ENCODE data around the gene UGT1A9. TPM values are rescaled to one million over a fixed set of nuclear protein-coding genes. Genes with fewer than 3 reads are reported as not detected.

UGT1A9 gene
- total RNA-seq, 1 donor: not detected

DNA sequence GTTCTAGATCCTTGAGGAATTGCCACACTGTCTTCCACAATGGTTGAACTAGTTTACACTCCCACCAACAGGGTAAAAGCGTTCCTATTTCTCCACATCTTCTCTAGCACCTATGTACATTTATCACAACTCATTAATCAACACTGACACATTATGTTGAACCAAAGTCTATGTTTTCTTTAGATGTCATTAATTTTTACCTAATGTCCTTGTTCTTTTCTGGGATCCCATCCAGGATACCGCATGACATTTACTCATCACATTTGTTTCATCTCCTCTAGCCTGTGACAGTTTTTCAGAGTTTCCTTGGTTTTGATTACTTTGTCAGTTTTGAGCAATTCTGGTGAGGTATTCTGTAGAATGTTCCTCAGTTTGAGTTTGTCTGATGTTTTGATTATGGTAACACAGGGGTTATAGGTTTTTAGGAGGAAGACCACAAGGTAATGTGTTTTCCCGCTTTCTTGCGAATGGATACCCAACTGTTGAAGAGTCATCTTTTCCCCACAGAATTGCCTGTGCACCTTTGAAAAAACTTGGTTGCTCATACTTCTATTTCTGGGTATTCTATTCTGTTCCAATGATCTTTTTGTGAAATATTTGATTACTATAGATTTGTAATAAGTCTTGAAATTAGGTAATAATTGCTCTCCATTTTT, 3.0 kb upstream of the UGT1A9 start:
- H3K4me3 ChIP-seq (ENCODE audit: low read length): no peak overlapping the region
- H3K27me3 ChIP-seq (ENCODE audit: insufficient read depth, low read length): peaks cover 2% of the 10 kb centered on the region
- no peaks in the 10 kb centered on the region for H3K9me3 ChIP-seq (ENCODE audit: low read depth, low read length)
- H3K4me1 ChIP-seq (ENCODE audit: insufficient read depth, low read length): no peaks in the 10 kb centered on the region

DNA sequence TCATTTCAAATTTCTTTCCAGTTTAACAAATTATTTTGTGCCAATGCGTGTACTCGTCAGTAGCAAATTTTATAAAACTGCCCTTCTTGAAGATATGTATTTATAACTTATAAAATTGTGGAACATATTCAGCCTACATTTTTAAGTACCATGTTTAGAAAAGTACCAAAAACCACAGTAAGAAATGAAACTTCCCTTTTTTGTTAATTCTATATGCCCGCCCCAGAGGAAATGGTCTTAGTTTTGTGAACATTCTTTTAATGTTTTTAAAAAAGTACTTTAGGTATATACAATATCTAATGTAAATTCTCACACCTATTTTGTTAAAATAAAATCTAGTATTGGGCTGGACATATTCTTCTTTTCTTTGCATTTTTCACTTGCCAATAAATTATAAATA, 1.2 kb downstream of the UGT1A9 start:
- H3K9me3 ChIP-seq (ENCODE audit: low read depth, low read length): no peaks in the 10 kb centered on the region
- no peaks in the 10 kb centered on the region for H3K4me1 ChIP-seq (ENCODE audit: insufficient read depth, low read length)
- H3K27me3 ChIP-seq (ENCODE audit: insufficient read depth, low read length): peaks cover 2% of the 10 kb centered on the region
- no peak overlapping the region for H3K4me3 ChIP-seq (ENCODE audit: low read length)

DNA sequence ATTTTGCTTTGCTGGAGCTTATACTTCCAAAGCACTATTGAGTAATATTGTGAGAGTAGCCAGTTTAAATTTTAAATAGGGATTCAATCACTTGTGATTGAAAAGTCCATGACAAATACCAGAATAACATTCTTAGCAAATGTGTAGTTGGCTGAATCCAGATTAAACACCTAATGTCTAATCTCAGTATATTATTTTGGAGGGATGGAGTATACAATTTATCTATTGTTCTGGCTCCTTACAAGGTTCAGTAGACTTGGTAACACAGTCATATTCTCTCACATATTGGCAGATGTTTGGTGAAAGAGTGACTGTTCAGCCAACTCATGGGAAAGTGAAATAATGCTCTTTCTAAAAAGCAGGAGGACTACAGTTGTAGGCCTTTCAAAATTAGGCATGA, 2.2 kb downstream of the UGT1A9 start:
- H3K27me3 ChIP-seq (ENCODE audit: insufficient read depth, low read length): peaks cover 2% of the 10 kb centered on the region
- H3K4me3 ChIP-seq (ENCODE audit: low read length): no peak overlapping the region
- no peaks in the 10 kb centered on the region for H3K9me3 ChIP-seq (ENCODE audit: low read depth, low read length)
- no peaks in the 10 kb centered on the region for H3K4me1 ChIP-seq (ENCODE audit: insufficient read depth, low read length)

DNA sequence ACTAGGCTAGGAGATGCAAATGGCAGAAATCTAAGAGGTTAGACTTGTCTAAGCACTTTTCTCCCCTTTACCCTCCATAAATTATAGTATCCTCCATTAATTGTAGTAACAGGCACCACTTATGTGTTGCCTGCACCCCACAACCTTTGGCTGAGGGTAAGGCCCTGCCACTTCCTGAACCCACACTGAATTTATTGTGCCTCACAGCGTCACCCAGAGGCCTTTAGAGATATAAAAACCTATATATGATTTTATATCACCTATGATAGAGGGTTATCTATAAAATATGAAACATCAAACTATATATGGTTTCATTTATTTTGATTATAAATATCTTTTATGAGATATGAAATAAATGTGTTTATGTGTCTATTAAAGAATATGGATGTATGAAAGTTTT, 2.6 kb downstream of the UGT1A9 start:
- Histone ChIP-seq H3K27me3 (ENCODE audit: insufficient read depth, low read length) (peaks cover 2% of the 10 kb centered on the region), H3K4me3 (ENCODE audit: low read length) (no peak overlapping the region), H3K4me1 (ENCODE audit: insufficient read depth, low read length) (no peaks in the 10 kb centered on the region), H3K9me3 (ENCODE audit: low read depth, low read length) (no peaks in the 10 kb centered on the region)

DNA sequence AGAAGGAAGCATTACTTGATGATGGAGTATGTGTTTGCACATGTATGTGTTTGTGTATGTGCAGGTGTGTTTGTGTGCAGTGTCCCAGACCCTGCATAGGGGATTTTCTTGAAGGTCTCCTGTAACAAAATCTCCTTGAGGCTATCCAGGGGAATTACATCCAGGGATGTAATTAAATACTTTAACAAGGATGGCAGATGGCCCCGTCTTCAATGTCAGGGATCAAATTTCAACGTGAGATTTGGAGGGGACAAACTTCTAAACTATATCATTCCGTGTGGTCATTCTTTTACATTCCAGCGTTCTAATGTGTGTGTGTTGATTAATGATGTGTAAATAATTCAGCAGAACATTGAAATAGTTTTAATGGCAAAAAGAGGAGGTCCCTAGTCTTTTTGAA, 3.3 kb downstream of the UGT1A9 start:
- Histone ChIP-seq H3K27me3 (ENCODE audit: insufficient read depth, low read length) (peaks cover 2% of the 10 kb centered on the region), H3K4me3 (ENCODE audit: low read length) (no peak overlapping the region), H3K4me1 (ENCODE audit: insufficient read depth, low read length) (no peaks in the 10 kb centered on the region), H3K9me3 (ENCODE audit: low read depth, low read length) (no peaks in the 10 kb centered on the region)

DNA sequence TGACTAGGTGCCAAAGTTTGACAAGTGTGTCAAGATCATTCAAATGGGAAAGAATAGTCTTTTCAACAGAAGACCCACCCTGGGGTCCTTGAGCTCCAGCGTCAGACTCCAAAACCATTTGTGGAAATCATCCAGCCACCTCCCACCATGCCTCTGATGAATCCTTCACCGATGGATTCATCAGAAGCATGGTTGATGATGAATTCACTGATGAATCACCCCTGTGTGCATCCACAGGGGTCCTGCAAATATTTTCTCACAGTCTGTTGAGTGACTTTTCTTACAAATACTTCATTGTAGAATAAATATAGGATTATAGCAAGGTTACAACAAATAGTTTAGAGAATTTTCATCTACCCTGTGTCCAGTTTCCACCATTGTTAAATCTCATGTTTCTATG, 4.3 kb downstream of the UGT1A9 start:
- no peaks in the 10 kb centered on the region for H3K9me3 ChIP-seq (ENCODE audit: low read depth, low read length)
- H3K27me3 ChIP-seq (ENCODE audit: insufficient read depth, low read length): no peaks in the 10 kb centered on the region
- H3K4me3 ChIP-seq (ENCODE audit: low read length): no peak overlapping the region
- no peaks in the 10 kb centered on the region for H3K4me1 ChIP-seq (ENCODE audit: insufficient read depth, low read length)

DNA sequence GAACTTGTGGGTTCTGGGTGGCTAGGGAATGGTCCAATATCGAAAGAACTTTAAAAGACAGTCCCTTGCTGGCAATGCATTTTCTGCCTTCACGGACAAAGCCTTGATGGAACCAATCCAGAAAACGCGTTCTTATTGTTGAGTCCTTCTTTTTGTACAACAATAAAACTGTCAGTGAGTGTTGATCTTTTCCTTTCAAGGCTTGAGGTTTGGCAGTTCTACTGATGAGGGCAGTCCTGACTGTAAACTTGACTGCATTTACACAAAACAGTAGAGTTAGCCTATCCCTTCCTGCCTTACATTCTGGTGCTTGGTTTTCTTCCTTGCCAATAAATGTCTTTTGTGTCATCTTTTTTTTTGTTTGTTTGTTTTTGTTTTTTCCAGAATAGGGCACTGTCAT, 7.5 kb downstream of the UGT1A9 start:
- no peaks in the 10 kb centered on the region for H3K9me3 ChIP-seq (ENCODE audit: low read depth, low read length)
- no peak overlapping the region for H3K4me3 ChIP-seq (ENCODE audit: low read length)
- no peaks in the 10 kb centered on the region for H3K4me1 ChIP-seq (ENCODE audit: insufficient read depth, low read length)
- no peaks in the 10 kb centered on the region for H3K27me3 ChIP-seq (ENCODE audit: insufficient read depth, low read length)

DNA sequence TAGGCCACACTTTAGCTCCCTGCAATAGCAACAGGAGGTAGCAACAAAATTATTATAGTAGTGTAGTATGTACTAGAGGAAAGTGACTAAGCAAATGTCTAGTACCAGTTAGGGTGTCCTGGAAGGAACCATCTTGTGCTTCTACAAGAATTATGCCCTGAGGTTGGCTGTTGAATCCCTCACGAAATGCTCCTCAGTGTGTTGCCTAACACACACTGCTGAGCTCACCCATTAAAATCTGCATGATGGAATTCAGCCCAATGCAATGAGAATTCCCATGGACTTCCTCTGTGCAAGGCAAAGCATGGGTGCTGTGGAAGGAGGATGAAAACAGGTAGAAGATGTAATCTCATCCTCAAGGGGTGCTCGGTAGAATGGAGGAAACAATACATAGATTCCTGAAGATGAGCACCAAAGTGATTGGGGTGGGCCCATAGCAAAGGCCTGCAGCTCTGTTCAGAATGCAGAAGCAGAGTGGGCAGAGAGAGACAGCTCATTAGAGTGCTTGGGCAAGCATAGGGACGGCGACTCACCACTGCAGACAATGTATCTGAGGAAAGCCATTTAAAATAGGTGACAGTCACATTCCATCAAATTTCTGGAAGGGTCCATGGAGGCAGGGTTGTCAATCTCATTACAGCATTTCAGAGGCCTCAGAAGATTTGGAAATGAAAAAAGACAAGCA, 8.8 kb downstream of the UGT1A9 start:
- no peak overlapping the region for H3K4me3 ChIP-seq (ENCODE audit: low read length)
- H3K27me3 ChIP-seq (ENCODE audit: insufficient read depth, low read length): no peaks in the 10 kb centered on the region
- H3K9me3 ChIP-seq (ENCODE audit: low read depth, low read length): no peaks in the 10 kb centered on the region
- H3K4me1 ChIP-seq (ENCODE audit: insufficient read depth, low read length): no peaks in the 10 kb centered on the region

DNA sequence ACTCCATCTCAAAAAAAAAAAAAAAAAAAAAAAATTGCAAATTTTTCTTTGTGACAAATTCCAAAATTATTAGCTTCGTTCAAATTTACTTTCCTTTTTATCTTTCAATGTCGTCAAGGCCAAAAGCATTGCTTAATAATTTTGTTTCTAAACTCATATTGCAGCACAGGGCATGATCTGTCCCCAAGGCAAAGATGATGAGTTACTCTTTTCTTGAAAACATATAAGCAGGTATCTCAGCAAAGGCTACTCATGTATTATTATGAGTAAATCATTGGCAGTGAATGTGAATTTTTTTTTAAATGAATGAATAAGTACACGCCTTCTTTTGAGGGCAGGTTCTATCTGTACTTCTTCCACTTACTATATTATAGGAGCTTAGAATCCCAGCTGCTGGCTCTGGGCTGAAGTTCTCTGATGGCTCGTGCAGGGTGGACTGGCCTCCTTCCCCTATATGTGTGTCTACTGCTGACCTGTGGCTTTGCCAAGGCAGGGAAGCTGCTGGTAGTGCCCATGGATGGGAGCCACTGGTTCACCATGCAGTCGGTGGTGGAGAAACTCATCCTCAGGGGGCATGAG, 9.9 kb downstream of the UGT1A9 start, which contains the start of gene UGT1A7:
UGT1A7 (plus strand) TSS at position 381 of the 579 bp plus-strand sequence; CDS start at position 418, 37 bp downstream.
- Histone ChIP-seq H3K27me3 (ENCODE audit: insufficient read depth, low read length) (no peaks in the 10 kb centered on the region), H3K9me3 (ENCODE audit: low read depth, low read length) (no peaks in the 10 kb centered on the region), H3K4me1 (ENCODE audit: insufficient read depth, low read length) (no peaks in the 10 kb centered on the region), H3K4me3 (ENCODE audit: low read length) (no peak within 1 kb of the TSS)

DNA sequence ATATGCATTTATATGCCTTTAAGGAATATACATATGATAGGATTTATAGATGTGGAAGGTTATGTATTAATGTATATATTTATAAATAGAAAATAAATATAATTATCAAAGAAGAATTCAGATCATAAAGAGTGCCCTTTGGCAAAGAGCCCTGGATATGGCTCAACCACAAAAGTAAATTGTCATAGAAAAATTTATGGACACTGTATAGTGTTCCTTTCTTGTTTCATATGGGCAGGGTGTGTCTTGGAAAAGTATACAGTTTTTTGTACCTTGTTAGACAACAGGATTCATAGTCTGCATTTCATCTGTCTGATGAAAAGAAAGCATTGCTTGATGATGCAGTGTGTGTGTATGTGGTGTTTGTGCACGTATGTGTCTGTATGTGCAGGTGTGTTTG, 12.9 kb downstream of the UGT1A9 start:
- H3K9me3 ChIP-seq (ENCODE audit: low read depth, low read length): no peaks in the 10 kb centered on the region
- H3K27me3 ChIP-seq (ENCODE audit: insufficient read depth, low read length): no peaks in the 10 kb centered on the region
- H3K4me3 ChIP-seq (ENCODE audit: low read length): no peak overlapping the region
- no peaks in the 10 kb centered on the region for H3K4me1 ChIP-seq (ENCODE audit: insufficient read depth, low read length)

DNA sequence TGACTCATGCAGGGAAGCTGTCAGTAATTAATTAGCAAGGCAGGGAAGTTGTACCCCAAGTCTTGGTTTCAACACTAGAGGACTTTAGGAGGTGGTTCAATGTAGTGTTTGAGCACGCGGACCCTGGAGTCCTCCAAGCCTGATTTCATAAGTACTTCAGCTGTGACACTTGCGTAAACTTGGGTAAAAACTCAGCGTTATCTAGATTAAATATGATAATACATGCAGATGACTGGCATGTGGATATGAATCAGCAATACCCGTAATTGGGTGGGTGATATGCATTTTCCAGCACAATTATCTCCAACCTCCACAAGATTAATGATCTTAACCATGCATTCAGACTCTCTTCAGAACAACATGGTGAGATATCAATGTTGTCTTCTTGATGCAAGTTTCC, 15.2 kb downstream of the UGT1A9 start:
- H3K4me3 ChIP-seq (ENCODE audit: low read length): no peak overlapping the region
- H3K4me1 ChIP-seq (ENCODE audit: insufficient read depth, low read length): no peaks in the 10 kb centered on the region
- no peaks in the 10 kb centered on the region for H3K9me3 ChIP-seq (ENCODE audit: low read depth, low read length)
- no peaks in the 10 kb centered on the region for H3K27me3 ChIP-seq (ENCODE audit: insufficient read depth, low read length)

DNA sequence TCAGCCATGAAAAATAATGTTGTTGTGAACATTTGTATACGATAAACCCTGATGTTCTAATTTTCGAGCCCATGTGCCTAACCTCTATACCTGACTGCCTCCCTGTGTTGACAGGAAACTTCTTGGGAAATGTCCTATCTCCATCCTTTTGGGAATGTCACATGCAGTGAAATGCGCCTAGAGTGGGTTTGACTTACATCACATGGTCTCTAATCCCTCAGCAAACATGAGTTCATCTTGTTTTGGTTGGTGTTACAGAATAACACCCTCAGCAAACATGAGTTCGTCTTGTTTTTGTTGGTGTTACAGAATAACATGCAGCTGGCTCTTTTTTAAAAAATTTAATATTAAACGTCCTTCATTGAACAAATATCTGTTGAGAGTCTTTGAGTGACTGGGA, 16.6 kb downstream of the UGT1A9 start:
- Histone ChIP-seq H3K9me3 (ENCODE audit: low read depth, low read length) (no peaks in the 10 kb centered on the region), H3K4me3 (ENCODE audit: low read length) (no peak overlapping the region), H3K4me1 (ENCODE audit: insufficient read depth, low read length) (no peaks in the 10 kb centered on the region), H3K27me3 (ENCODE audit: insufficient read depth, low read length) (no peaks in the 10 kb centered on the region)

DNA sequence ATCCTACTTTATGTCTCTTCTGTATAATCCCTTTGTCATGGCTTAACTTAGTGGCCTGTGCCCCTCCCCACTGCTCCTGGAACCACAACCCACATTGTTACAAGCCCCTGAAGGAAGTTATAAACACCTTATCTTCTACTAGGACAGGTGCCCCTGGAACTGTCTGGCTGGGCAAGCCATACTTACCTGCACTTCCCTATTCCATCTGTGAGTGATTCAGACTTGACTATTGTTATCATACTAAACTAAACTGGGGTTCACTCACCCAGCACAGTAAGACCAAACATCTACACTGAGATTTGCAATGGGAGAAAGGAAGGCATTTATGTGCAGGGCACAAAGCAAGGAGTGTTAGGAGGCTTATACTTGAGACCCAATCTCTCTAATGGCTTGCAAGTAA, 17.3 kb downstream of the UGT1A9 start:
- H3K9me3 ChIP-seq (ENCODE audit: low read depth, low read length): no peaks in the 10 kb centered on the region

DNA sequence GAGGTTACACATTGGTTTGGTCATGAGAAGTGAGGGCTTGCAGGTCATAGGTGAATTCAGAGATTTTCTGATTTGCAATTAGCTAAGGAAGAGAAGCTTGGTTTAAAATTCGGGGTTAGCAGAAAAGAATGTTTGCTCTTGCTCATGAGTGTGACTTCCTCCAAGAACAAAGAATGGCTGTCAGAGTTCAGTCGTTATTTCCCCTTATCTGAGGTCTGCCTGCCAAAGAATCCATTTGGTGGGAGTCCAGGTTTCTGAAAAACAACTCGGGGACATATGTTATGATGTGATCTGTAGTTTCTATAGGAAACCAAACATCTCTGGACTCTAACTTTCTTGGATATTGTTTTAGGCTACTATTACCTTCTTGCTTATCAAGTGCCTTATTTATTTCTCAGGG, 17.8 kb downstream of the UGT1A9 start:
- Histone ChIP-seq H3K27me3 (ENCODE audit: insufficient read depth, low read length) (no peaks in the 10 kb centered on the region), H3K4me1 (ENCODE audit: insufficient read depth, low read length) (no peaks in the 10 kb centered on the region), H3K9me3 (ENCODE audit: low read depth, low read length) (no peaks in the 10 kb centered on the region), H3K4me3 (ENCODE audit: low read length) (no peak overlapping the region)

More for the DNA sequence above, 17.3 kb downstream of the UGT1A9 start:
- Histone ChIP-seq H3K27me3 (ENCODE audit: insufficient read depth, low read length) (no peaks in the 10 kb centered on the region), H3K4me1 (ENCODE audit: insufficient read depth, low read length) (no peaks in the 10 kb centered on the region), H3K4me3 (ENCODE audit: low read length) (no peak overlapping the region)

DNA sequence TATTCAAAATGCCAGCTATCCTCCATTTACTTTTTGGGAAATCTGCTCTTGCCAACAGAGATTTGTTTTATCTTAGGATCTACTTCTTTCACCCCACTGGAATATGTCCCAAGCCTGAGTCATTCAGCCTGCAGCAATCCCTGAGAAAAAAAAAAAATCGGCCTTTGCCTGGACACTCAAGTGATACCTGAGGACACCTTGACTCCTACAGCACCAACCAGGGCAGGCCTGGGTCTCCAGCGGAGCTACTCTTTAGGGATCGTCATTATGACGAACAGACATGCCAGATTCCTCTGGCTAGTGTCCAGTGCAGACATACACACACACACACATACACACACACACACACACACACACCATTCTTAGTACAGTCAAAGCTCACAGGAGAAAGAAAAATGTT, 18.7 kb downstream of the UGT1A9 start:
- Histone ChIP-seq H3K27me3 (ENCODE audit: insufficient read depth, low read length) (no peaks in the 10 kb centered on the region), H3K9me3 (ENCODE audit: low read depth, low read length) (no peaks in the 10 kb centered on the region), H3K4me1 (ENCODE audit: insufficient read depth, low read length) (no peaks in the 10 kb centered on the region), H3K4me3 (ENCODE audit: low read length) (no peak overlapping the region)

Measured in mononuclear cell (primary cell).